Mesothelial cell of epicardium (in vitro differentiated cells): Measurements from ENCODE around the gene RPS6KA3. TPM values are rescaled to one million over a fixed set of nuclear protein-coding genes. Genes with fewer than 3 reads are reported as not detected.

ENCODE experiments used
- DNase-seq, 2 experiments: peaks; one replicate each; pipeline ENCODE4 v3.0.0; 2021; ENCODE audit warnings: low spot score in 2 of 2; ENCODE audit not compliant: unreplicated experiment in 2 of 2
- H3K27ac Mint-ChIP-seq: 2 replicates; pipeline ENCODE4 v1.8.0; 2021; ENCODE audit warnings: mixed read lengths
- H3K27me3 Mint-ChIP-seq: 2 replicates; pipeline ENCODE4 v1.8.0; 2021; ENCODE audit warnings: low read depth, mixed read lengths
- H3K36me3 Mint-ChIP-seq: 2 replicates; pipeline ENCODE4 v1.8.0; 2021; ENCODE audit warnings: mixed read lengths
- H3K4me1 Mint-ChIP-seq: 2 replicates; pipeline ENCODE4 v1.8.0; 2021; ENCODE audit warnings: mixed read lengths
- H3K4me3 Mint-ChIP-seq: 2 replicates; pipeline ENCODE4 v1.8.0; 2021; ENCODE audit warnings: mild to moderate bottlenecking, moderate library complexity, mixed read lengths
- H3K9me3 Mint-ChIP-seq: 2 replicates; pipeline ENCODE4 v1.8.0; 2021; ENCODE audit warnings: mixed read lengths
- CTCF ChIP-seq: fragments of 200-600 bp; sonication (generic); IDR thresholded peaks from one replicate; pipeline ENCODE4 v1.5.0; 2021; ENCODE audit warnings: antibody characterized with exemption; ENCODE audit not compliant: unreplicated experiment
- total RNA-seq: library from RNA; stranded (reverse); gene quantifications from 3 replicates; pipeline ENCODE4 v1.2.1, GENCODE V29; 2021

Gene RPS6KA3
- total RNA-seq, 1 donor from 2014 or later = 42.3 TPM

- no peak for TF ChIP-seq CTCF
- Mint-ChIP-seq H3K4me3 (no peak overlapping the region), H3K9me3 (peaks cover 8% of the 10 kb centered on the region)
Observed at GRCh38 chrX:20118065-20118824, 148.5 kb downstream of the RPS6KA3 start.

GRCh38 chrX:20116577-20117240 lies 150.0 kb downstream of the RPS6KA3 start, which contains the start of gene MAP7D2:
TSS of gene MAP7D2 (minus strand) at chrX:20116907. CDS start at chrX:20116879, 28 bp downstream.
- Mint-ChIP-seq H3K36me3 (no peaks in the 10 kb centered on the region), H3K27ac (no peak within 1 kb of the TSS), H3K27me3 (peaks cover 34% of the 10 kb centered on the region), H3K9me3 (peaks cover 6% of the 10 kb centered on the region), H3K4me3 (peak within 1 kb of the TSS; percentile 59), H3K4me1 (no peaks in the 10 kb centered on the region)
- no peak for TF ChIP-seq CTCF
- DNase-seq = no peak

More at GRCh38 chrX:20118065-20118824, 148.5 kb downstream of the RPS6KA3 start:
- Mint-ChIP-seq H3K27ac (no peak overlapping the region), H3K4me1 (no peaks in the 10 kb centered on the region), H3K36me3 (no peaks in the 10 kb centered on the region), H3K27me3 (peaks cover 34% of the 10 kb centered on the region)
- DNase-seq = no peak

GRCh38 chrX:20116087-20116576 lies 150.6 kb downstream of the RPS6KA3 start:
- Mint-ChIP-seq H3K27ac (no peak overlapping the region), H3K27me3 (peaks cover 34% of the 10 kb centered on the region), H3K4me3 (peak overlapping the region; percentile 59), H3K9me3 (peaks cover 3% of the 10 kb centered on the region), H3K36me3 (no peaks in the 10 kb centered on the region), H3K4me1 (no peaks in the 10 kb centered on the region)
- no peak for TF ChIP-seq CTCF
- no peak for DNase-seq

- Mint-ChIP-seq H3K4me3 (no peak overlapping the region), H3K36me3 (no peaks in the 10 kb centered on the region), H3K27ac (no peak overlapping the region), H3K9me3 (no peaks in the 10 kb centered on the region), H3K4me1 (no peaks in the 10 kb centered on the region), H3K27me3 (peaks cover 19% of the 10 kb centered on the region)
- no peak for DNase-seq
- TF ChIP-seq CTCF = no peak
Observed at GRCh38 chrX:20112022-20112774, 154.5 kb downstream of the RPS6KA3 start.

- no peak for DNase-seq
- no peak overlapping the region for H3K4me3 Mint-ChIP-seq
- H3K27ac Mint-ChIP-seq = no peak overlapping the region
- TF ChIP-seq CTCF = no peak
- peaks cover 15% of the 10 kb centered on the region for H3K27me3 Mint-ChIP-seq
- no peaks in the 10 kb centered on the region for H3K36me3 Mint-ChIP-seq
- no peaks in the 10 kb centered on the region for H3K4me1 Mint-ChIP-seq
- no peaks in the 10 kb centered on the region for H3K9me3 Mint-ChIP-seq
Observed at GRCh38 chrX:20111271-20111670, 155.4 kb downstream of the RPS6KA3 start.
